ENCODE results near the gene FRMD8.

FRMD8 gene

GRCh38 chr11:65414776-65415498 lies 28.5 kb downstream of the FRMD8 start:
- no peak for DNase-seq (ENCODE audit: low read depth)

DNA sequence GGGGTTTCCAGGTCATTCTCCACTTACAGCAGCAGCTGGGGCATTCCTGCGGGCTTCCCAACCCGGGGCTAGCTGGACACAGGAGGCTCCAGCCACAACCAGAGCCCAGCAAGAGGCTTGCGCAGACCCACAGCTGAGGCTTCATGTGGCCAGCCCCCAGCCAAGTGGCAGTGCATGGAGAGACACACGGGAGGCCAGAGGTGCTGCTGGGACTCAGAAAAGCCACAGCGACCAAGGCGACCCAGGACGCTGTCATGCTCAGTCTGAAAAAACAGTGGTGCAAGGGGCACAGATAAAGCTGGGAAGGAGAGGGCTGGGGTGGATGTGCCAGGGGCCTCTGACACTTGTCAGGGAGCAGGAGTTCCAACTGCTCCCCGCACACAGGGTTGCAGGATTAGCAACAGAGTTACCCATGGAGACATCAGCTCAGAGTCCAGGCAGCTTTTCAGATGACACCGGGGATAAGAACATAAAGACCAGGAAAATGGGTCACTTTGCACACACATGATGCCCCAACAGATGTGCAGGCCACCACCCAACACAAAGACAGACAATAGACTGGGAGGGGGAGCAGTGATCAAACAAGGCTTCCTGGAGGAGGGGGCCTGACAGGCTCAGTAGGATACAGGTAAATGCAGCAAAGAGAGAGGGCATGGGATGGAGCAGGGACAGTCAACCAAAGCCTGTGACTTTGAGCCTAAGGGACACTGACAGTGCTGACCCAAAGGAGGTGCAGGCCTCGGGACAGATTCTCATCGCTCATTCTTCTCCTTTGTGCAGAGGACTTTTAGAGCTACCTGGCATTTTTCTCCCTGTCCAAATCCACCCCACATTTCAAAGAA lies 29.3 kb downstream of the FRMD8 start:
- no peak for DNase-seq (ENCODE audit: low read depth)

- peak; percentile 88 for DNase-seq (ENCODE audit: low read depth)
Measured at GRCh38 chr11:65416341-65416824, 29.9 kb downstream of the FRMD8 start.

GRCh38 chr11:65416841-65417701 lies 30.6 kb downstream of the FRMD8 start:
- DNase-seq (ENCODE audit: low read depth): no peak

- DNase-seq (ENCODE audit: low read depth): no peak
Measured at GRCh38 chr11:65417702-65418430, 31.4 kb downstream of the FRMD8 start.

DNA sequence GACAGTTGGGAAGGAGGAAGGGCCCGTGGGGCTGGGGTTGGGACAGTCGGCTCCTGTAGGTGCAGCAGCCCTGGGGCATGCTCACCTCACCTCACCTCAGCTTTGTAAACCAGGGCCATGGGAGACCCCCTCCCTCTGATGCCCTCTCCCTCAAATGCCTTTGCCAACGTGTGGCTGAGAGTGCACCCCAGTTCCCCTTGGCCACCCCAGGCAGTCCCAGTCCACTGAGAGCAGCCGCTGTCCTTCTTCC lies 31.9 kb downstream of the FRMD8 start:
- no peak for DNase-seq (ENCODE audit: low read depth)

DNA sequence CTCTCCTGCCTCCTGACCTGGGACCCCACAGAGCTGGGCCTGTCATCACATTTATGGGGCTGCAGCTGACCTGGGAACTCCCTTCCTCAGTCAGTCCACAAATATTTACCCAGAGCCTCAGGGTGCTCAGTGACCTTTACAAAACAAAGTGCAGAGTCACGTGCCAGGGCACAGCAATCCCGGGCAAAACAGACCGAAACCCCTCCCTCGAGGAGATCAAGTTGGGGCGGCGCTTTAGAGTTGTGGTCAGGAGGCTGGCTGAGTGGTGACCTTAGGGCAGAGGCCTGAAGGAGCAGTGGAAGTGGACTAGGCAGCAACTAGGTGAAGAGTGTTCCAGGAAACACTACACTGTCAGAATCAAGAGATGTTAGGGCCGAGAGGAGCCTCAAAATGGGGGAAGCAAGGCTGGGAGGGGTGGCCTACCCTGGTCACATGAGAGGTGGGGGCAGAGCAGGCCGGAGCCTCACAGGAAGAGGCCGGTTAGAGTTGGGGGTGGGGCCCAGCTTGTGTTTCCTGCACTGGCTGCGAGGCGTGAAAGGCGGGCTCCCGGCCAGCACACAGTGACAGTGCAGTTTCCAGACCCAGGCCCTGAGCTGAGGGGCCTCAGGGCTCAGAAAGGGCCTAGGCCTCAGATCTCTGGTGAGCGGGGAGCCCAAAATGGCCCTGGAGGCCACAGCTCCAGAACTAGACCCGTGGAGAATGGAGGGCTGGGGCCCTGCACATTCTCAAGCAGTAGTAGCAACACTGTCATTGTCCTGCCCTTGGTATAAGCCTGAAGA lies 32.4 kb downstream of the FRMD8 start:
- peak; percentile 69 for DNase-seq (ENCODE audit: low read depth)

DNA sequence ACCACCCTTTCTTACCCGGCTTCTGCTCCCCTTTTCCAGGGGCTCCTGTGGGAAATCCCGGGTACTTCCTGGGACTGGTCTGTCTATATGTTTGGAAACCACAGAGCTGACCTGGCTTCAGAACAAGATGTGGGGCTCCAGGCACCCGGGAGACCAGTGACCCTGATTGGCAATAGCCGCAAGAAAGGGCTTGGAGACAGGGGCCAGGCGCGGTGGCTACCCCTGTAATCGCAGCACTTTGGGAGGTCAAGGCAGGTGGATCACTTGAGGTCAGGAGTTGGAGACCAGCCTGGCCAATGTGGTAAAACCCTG lies 33.0 kb downstream of the FRMD8 start:
- no peak for DNase-seq (ENCODE audit: low read depth)

DNA sequence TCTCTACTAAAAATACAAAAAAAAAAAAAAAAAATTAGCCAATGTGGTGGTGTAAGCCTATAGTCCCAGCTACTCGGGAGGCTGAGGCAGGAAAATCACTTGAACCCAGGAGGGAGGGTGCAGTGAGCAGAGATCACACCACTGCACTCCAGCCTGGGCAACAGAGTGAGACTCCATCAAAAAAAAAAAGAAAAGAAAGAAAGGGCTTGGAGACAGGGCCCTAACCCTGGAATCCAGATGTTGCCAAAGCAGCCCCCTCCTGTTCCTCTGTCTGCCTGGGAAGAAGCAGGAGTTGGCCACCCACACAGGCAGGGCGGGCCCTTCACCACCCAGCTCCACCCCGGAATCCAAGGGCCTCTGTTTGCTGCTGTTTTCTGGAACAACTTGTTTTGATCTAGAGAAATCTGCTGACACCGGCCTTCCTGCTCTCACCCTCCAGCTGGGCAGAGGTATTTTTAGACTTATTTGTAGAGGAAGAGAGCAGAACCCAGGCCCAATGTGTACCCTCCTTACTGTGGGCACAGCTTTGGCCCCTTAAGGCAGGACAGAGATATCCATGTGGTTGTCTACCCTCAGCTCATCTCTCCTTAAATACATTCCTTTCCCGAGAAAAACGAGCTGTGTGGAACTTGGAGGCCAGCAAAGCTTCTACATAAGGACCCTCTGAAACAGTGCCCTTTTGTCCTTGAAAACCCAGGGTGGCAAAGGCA lies 33.5 kb downstream of the FRMD8 start:
- DNase-seq (ENCODE audit: low read depth): no peak

- DNase-seq (ENCODE audit: low read depth): no peak
Measured at GRCh38 chr11:65420506-65420905, 34.1 kb downstream of the FRMD8 start.

DNA sequence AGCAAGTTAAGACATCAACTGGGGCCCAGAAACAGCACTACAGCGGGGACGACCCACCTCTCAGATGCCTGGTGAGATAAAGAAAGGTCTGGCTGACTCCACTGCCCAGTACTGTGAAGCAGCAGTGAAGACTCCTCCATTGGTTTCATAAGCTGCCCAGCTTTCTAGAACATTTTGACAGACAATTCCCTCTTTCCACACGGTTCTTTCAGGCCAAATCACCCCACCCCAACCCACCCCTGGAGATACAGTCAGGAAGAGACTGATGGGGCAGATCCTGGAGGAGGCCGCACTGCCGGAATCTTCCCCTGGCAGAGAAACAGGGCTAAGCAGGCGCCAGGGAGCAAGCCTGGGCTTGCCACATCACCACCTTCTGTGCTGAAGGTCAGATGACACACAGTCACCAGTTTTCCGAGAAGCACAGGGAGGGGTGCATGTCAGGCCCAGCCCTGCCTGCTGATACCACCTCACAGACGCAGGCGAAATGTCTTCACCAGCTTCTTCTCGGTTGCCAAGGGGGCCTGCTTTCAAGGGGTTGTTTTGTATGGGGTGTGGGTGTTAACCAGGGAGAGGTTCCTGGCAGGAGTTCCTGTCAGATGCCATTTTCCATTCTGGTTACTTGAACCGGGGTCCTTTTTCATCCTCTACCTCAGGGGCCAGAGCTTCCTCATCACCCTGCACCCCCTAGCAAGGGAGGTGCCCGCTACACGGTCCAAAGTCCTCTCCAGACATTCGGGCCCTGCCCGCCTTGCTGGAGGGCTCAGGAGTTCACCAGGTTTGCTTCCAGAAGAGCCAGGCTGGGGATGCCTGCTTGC lies 34.7 kb downstream of the FRMD8 start:
- DNase-seq (ENCODE audit: low read depth): peak; percentile 76

GRCh38 chr11:65421794-65422632 lies 35.6 kb downstream of the FRMD8 start:
- peak; percentile 93 for DNase-seq (ENCODE audit: low read depth)

DNA sequence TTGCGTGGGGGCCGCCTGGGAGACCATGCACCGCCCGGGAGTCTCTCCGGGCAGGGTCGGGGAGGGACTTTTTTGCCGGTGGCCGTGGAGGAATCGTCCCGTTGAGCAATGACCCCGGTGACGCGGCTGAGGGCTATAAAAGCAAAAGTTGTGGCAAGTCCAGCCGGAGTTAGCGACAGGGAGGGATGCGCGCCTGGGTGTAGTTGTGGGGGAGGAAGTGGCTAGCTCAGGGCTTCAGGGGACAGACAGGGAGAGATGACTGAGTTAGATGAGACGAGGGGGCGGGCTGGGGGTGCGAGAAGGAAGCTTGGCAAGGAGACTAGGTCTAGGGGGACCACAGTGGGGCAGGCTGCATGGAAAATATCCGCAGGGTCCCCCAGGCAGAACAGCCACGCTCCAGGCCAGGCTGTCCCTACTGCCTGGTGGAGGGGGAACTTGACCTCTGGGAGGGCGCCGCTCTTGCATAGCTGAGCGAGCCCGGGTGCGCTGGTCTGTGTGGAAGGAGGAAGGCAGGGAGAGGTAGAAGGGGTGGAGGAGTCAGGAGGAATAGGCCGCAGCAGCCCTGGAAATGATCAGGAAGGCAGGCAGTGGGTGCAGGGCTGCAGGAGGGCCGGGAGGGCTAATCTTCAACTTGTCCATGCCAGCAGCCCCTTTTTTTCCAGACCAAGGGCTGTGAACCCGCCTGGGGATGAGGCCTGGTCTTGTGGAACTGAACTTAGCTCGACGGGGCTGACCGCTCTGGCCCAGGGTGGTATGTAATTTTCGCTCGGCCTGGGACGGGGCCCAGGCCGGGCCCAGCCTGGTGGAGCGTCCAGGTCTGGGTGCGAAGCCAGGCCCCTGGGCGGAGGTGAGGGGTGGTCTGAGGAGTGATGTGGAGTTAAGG lies 36.4 kb downstream of the FRMD8 start, which contains the start of gene NEAT1:
NEAT1 (plus strand) TSS at position 166 of the 883 bp plus-strand sequence.
- DNase-seq (ENCODE audit: low read depth): peak; percentile 95

DNA sequence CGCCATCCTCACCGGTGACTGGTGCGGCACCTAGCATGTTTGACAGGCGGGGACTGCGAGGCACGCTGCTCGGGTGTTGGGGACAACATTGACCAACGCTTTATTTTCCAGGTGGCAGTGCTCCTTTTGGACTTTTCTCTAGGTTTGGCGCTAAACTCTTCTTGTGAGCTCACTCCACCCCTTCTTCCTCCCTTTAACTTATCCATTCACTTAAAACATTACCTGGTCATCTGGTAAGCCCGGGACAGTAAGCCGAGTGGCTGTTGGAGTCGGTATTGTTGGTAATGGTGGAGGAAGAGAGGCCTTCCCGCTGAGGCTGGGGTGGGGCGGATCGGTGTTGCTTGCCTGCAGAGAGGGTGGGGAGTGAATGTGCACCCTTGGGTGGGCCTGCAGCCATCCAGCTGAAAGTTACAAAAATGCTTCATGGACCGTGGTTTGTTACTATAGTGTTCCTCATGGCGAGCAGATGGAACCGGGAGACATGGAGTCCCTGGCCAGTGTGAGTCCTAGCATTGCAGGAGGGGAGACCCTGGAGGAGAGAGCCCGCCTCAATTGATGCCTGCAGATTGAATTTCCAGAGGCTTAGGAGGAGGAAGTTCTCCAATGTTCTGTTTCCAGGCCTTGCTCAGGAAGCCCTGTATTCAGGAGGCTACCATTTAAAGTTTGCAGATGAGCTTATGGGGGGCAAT lies 37.2 kb downstream of the FRMD8 start:
- DNase-seq (ENCODE audit: low read depth): no peak

DNA sequence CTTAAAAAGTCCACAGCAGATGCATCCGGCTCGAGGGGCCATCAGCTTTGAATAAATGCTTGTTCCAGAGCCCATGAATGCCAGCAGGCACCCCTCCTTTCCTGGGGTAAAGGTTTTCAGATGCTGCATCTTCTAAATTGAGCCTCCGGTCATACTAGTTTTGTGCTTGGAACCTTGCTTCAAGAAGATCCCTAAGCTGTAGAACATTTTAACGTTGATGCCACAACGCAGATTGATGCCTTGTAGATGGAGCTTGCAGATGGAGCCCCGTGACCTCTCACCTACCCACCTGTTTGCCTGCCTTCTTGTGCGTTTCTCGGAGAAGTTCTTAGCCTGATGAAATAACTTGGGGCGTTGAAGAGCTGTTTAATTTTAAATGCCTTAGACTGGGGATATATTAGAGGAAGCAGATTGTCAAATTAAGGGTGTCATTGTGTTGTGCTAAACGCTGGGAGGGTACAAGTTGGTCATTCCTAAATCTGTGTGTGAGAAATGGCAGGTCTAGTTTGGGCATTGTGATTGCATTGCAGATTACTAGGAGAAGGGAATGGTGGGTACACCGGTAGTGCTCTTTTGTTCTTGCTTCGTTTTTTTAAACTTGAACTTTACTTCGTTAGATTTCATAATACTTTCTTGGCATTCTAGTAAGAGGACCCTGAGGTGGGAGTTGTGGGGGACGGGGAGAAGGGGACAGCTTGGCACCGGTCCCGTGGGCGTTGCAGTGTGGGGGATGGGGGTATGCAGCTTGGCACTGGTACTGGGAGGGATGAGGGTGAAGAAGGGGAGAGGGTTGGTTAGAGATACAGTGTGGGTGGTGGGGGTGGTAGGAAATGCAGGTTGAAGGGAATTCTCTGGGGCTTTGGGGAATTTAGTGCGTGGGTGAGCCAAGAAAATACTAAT lies 38.0 kb downstream of the FRMD8 start:
- no peak for DNase-seq (ENCODE audit: low read depth)
